GM10847 (cell line): ENCODE measurements around the gene BIRC6.

Source experiments
- POLR2A ChIP-seq: IDR thresholded peaks from 2 replicates; pipeline ENCODE4 v1.6.1; 2011; ENCODE audit not compliant: insufficient read length; ENCODE audit errors: extremely low read depth

Gene BIRC6, protein sequence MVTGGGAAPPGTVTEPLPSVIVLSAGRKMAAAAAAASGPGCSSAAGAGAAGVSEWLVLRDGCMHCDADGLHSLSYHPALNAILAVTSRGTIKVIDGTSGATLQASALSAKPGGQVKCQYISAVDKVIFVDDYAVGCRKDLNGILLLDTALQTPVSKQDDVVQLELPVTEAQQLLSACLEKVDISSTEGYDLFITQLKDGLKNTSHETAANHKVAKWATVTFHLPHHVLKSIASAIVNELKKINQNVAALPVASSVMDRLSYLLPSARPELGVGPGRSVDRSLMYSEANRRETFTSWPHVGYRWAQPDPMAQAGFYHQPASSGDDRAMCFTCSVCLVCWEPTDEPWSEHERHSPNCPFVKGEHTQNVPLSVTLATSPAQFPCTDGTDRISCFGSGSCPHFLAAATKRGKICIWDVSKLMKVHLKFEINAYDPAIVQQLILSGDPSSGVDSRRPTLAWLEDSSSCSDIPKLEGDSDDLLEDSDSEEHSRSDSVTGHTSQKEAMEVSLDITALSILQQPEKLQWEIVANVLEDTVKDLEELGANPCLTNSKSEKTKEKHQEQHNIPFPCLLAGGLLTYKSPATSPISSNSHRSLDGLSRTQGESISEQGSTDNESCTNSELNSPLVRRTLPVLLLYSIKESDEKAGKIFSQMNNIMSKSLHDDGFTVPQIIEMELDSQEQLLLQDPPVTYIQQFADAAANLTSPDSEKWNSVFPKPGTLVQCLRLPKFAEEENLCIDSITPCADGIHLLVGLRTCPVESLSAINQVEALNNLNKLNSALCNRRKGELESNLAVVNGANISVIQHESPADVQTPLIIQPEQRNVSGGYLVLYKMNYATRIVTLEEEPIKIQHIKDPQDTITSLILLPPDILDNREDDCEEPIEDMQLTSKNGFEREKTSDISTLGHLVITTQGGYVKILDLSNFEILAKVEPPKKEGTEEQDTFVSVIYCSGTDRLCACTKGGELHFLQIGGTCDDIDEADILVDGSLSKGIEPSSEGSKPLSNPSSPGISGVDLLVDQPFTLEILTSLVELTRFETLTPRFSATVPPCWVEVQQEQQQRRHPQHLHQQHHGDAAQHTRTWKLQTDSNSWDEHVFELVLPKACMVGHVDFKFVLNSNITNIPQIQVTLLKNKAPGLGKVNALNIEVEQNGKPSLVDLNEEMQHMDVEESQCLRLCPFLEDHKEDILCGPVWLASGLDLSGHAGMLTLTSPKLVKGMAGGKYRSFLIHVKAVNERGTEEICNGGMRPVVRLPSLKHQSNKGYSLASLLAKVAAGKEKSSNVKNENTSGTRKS (N-terminal part only)

GRCh38 chr2:32356681-32357317 is at the start of gene BIRC6:
Gene BIRC6, plus strand, starts transcription at chr2:32357023. Its CDS starts 139 bp downstream, at chr2:32357162.
- TF ChIP-seq POLR2A = peak; percentile 89

- no peak for TF ChIP-seq POLR2A
Measured at GRCh38 chr2:32310577-32310976, 46.2 kb upstream of the BIRC6 start.

DNA sequence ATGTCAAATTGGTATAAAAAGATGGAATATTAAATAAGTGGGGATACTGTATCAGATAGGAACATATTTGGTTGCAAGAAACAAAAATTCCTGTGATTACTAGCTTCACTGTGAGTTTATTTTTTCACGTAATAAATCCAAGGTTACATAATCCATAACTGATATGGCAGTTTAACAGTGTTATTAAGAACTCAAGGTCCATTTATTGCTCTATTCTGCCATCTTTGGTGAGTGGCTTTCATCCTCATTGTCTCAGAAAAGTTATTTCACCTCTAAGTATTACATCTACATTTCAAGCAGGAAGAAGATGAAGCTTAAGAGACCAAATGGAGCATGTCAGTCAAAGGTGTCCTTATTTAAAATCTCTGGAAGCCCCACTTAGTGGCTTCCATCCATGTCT is 41.9 kb upstream of the BIRC6 start:
- TF ChIP-seq POLR2A = no peak

GRCh38 chr2:32330136-32330535 is 26.7 kb upstream of the BIRC6 start:
- TF ChIP-seq POLR2A = no peak

DNA sequence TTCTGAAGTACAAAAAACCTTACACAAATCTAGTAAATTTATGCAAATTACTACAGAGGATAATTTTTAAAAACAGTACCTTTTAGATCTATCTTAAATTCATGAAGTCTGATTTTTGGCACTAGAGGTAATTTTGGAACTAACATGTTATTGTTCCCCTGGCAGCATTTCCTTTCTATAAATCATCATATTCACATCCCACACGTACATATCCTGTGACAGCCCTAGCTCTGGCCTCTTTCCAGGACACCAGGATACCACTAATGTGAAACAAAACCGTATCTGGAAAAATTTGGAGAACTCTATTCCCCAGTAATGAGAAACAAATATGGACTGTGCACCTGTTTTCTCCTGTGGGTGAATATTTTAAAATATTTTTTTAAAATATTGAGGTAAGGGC is 14.0 kb upstream of the BIRC6 start:
- no peak for TF ChIP-seq POLR2A

DNA sequence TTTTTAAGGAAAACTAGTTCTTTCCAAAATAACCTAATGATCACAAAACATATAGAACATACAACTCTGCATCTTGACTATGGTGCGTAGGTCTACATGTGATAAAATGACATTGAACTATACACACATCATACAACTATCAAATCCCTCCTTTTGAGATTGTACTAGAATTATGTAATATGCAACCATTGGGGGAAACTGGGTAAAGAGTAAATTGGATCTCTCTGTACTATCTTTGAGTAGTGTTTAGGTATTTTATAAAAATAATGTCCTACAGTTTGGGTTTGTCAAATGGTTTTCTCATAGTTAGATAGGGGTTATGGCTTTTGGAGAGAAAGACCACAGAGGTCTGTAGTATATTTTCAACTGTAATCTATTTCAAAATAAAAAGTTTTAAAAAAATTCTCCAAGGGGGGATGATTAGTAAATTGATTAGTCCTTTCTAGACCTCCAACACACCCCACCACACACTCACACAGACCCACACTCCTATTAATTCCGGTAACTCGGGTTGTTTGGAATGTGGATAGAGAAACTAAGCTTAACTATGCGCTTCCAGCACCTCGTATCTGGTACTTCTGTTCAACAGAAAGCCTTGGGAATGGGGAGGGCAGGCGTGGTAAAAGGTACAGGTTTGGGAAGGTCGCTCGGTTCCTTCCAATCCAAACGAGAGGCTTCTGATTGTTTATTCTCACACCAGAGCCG is 695 bp upstream of the BIRC6 start:
- no peak for TF ChIP-seq POLR2A

DNA sequence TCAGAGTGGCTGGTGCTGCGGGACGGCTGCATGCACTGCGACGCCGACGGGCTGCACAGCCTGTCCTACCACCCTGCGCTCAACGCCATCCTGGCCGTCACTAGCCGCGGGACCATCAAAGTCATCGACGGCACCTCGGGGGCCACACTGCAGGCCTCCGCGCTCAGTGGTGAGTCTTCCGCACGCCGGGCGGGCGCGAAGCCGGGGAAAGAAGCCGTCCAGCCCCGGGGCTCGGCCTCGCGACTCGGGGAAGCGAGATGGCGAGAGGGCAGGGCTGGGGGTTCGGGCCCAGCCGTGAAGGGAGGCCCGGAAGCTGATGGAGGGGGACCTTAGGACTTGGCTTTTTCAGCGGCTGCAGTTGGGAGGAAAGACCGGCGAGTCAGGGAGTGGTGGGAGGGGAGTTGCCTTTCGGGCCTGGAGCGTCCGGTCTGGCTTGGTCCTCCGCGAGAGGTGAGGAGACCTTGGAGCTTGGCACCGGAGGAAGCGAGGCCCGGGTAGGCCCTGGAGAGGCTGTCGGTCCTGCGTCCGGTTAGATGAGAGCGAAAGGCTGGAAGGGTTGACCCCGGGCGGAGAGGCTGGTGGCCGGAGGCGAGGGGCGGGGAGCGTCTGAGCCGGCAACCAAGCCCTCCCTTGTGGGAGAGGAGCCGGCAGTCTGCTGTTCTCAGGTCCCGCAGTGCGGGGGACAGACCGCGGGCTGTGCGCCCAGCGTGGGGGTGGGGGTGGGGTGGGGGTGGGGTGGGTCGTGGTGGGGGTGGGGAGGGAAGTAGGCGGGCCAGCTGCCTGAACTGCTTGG is 691 bp downstream of the BIRC6 start:
- no peak for TF ChIP-seq POLR2A

GRCh38 chr2:32358111-32358482 is 1.3 kb downstream of the BIRC6 start:
- no peak for TF ChIP-seq POLR2A

DNA sequence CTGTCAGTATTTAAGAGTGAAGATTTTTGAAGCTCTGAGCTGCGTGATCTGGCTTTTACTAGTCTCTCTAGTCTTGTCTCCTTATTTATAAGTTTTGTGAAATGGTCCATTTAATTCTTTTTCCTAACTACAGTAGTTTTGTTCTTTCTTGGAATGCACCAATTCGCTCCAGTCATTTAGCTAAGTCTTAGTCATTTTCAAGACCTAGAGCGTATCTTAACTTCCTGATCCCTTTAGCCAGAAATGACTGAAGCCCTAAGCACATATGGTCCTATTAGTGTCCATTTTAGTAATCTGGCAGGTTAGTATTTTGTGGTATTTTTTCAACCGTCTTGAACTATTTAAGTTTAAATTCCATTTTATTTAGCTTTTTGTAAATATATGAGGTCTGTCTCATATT is 3.6 kb downstream of the BIRC6 start:
- TF ChIP-seq POLR2A = no peak

- no peak for TF ChIP-seq POLR2A
Measured at GRCh38 chr2:32363597-32363996, 6.8 kb downstream of the BIRC6 start.

DNA sequence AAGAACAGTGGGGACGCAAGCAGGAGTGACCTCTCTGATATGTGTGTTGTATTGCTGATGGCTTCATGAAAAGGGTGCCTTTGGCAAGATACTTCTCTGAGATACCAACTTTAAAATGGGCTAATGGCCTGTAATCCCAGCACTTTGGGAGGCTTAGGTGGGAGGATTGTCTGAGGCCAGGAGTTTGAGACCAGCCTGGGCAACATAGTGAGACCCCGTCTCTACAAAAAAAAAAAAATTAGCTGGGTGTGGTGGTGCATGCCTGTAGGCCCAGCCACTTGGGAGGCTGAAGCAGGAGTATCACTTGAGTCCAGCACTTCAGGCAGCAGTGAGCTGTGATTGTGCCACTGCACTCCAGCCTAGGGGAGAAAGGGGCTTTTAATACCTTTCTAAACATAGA is 9.8 kb downstream of the BIRC6 start:
- TF ChIP-seq POLR2A = no peak

DNA sequence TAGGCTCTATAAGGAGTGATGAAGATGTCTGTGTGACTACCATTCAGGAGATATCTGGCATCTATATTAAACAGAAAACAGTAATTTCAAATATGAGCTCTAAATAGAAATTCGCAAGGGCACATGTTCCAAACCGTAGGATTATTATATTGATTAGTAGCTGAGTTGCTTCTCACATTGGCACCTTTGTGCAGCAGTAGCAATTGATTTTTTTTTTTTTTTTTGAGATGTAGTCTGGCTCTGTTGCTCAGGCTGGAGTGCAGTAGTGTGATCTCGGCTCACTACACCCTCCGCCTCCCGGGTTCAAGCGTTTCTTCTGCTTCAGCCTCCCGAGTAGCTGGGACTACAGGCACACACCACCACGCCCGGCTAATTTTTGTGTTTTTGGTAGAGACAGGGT is 12.4 kb downstream of the BIRC6 start:
- TF ChIP-seq POLR2A = no peak

GRCh38 chr2:32372519-32373182 is 15.8 kb downstream of the BIRC6 start:
- no peak for TF ChIP-seq POLR2A
